NCI-H2107 (cell line): ENCODE data around the gene HGFAC.

ENCODE experiments used
- DNase-seq: peaks from one replicate; lab custom pipeline; 2025; lab: John Stamatoyannopoulos, UW

Gene HGFAC

DNA sequence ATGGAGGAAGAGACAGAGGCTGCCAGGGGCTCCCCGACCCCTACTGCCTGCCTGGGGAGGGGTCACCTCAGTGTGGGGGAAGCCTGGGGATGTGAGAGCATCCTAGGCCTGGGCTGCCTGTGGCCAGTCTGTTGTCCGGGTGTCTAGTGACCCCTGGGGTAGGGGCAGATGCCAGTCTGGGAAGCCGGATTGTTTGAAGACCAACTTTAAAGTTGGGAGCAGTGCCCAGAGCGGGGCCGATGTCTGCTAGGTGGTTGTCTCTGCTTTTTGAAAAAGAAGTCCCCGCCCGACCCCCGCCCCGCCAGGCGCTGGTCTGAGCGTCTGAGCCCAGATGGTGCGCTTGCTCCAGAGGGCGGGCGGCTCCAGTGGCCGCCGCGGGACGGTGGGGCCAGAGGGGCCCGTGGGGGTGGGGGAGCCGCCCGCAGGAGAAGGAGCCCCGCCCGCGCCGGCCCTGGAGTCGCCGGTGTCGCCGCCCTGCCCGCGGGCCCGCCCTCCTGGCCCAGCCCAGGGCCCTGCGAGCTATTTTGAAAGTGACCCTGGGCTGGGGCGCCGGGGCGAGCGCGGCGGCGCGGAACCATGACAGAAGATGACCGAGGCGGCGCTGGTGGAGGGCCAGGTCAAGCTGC, 21.1 kb downstream of the HGFAC start, which contains the start of gene DOK7:
DOK7 (plus strand) TSS at position 517 of the 626 bp plus-strand sequence; CDS start at position 587, 70 bp downstream.
- no peak for DNase-seq

DNA sequence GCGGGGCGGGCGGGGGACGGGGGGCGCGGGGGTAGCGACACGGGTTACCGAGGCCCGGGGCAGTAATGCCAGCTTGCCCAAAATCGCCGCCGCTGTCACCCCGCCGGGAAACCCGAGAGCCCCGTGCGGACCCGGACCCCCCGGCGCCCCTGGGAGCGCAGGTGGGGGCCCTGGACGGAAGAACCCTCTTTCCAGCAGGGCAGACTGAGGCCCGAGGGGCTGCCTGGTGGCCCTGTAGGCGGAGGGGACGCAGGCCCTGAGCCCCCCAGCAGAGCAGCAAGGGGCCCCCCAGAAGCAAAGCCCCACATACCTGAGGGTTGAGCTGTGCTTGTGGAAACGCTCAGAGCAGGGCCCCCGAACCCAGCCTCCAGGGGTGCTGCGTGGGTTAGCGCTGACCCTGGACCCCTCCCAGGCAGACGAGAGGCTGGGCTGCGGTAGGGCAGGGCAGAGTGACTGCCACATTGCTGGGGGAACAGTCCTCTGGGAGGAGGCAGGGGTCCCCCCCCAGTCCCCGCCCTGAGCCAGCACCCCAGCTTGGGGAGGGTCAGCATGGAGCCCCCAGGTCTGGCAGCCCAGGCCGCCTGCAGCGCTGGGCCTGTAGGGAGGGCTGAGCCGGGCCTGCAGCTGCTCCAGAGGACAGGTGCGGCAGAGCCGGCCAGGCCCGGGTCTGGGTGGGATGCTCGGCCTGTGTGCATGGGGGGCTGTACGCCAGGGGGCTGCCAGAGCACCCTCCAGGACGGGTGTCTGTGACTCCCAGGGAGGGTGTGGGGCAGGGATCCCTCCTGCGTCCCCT, 22.0 kb downstream of the HGFAC start:
- DNase-seq = no peak

DNA sequence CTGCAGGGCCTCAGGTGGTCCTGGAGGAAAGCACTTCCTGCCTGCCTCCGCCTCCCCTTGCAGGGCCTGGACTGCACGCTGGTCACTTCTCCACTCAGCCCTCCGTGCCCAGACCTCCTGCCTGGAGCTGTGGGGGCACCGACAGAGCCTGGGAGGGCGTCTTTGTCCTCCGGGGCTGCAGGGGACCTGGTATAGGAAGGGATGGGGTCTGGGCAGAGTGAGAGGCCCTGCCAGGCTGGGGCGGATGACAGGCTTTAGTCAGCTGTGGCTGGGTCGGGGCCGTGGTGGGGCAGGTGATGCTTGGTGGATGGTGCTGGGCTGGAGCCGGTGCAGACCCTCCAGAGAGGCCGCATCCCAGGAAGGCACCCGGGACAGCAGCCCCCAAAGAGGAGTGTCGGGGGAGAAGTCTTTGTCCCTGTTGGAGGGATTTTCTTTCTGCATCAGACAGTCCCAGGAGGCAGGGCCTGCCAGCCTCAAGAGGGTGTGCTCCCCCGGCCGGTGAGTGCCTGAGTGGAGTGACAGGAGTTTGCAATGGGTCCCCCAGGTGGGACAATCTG, 22.7 kb downstream of the HGFAC start:
- DNase-seq = no peak

DNA sequence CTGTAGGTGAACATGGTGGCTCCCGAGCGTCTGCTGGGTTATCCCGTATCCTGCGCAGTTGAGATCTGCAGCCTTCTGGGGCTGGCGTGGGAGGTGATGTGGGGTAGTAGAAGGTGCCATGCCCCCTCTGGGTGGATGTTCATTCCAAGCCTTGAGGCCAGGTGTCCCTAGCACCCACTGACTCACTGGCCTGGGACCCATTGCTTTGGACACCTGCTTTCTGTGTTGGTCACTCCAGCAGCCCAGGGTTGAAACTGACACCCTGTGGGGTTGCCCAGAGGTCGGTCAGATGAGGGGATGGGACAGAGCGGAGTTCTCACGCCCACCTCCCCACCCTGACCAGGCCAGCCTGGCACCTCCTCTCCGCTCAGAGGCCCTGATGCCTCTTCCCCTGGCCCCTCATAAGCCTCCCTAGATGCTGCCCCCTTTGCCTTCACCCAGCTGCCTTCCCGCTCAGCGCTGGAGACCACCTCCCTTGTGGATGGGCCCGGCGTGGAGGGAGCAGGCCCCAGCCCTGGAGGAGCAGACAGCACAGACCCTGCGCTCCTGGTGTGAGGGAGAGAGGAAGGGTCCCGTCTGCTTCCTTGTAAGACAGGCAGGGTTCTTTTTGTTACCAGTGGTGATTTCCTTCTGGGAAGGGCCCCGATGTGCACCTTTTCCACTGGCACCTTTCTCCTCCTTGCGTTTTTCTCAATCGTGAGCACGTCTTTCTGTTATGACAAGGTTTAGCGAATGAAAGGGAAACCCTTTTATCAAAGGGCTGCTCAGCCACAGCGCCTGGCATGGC, 23.3 kb downstream of the HGFAC start:
- no peak for DNase-seq

DNA sequence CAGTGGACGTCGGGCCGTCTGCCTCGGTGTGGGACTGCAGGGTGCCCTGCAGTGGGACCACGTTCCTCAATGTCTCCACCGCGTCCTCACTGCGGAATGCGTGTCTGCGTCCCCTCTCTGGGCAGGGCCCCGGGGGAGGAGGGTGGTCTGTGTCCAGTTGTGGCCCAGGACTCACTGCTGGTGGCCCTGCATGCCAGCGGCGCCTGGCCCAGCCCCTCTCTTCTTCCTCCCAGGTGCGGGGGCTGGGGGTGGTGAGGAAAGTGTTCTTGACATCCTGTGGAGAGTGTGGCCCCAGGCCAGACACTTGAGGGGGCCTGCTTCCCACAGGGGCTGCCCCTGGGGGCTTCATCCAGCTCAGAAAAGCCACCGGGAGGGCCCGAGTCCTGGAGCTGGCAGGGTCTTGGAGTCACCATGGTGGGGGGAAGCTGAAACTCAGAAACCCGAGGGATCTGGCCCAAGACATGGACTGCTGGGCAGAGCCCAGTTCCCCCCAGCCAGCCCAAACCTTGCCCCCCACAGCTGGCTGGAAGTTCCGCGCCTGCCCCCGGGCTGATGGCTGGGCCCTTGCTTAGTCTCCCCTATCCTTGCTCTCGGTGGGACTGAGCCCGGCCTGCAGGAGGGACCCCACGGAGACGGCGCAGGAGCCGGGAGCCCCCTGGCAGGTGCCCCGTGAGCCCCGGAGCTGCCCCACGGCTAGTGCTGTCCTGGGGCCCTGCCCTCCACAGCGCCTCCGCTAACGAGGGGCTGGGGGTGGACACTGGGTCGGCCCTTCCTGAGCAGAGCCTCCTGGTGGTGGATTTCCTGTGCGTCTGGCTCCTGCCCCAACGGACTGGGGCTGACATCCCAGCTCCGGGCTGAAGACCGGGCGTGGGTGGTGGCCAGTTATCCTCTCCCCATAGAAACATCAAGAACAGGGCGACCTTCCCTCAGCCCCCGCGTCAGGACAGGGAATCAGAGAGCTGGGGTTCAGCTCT, 24.2 kb downstream of the HGFAC start:
- DNase-seq = no peak

DNA sequence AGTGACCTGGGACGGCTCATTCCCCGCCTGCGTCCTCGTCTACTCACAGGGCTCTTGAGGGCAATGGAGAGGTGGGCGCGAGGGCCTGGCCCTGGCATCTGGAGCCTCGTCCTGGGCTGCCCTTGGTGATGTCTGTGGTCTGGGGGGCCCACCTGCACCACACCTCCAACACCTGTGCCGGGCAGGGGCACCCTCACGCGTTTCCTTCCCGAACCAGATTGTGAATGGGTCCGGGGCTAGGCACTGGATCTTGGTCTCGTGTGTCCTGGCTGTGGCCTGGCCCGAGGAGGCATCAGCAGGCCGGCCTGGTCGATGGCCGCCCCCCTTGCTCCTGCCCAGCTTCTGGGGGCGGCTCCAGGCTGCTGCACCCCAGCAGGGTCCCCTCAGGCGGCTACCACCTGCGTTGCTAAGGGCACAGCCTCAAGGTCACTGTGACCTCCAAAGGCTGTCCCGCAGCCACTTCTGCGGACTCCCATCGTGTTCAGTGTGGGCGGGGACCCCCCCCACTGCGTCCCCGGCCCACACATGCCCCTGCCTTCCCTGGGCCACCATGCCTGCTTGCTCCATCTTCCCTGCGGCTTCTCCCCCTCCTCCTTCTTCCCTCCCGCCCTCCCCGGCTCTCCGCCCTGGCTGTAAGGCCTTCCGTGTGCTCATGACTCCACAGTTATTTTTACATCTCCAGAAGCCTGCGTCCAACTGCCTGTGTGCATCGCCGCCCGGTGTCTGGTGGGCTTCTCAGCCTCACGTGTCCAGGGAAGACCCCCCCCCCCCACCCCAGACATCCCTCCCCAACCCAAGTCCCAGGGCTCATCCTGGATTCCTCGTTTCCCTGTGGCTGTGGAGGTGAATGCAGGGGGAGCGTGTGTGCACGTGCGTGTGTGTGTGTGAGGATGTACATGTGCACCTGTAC, 25.2 kb downstream of the HGFAC start:
- no peak for DNase-seq

DNA sequence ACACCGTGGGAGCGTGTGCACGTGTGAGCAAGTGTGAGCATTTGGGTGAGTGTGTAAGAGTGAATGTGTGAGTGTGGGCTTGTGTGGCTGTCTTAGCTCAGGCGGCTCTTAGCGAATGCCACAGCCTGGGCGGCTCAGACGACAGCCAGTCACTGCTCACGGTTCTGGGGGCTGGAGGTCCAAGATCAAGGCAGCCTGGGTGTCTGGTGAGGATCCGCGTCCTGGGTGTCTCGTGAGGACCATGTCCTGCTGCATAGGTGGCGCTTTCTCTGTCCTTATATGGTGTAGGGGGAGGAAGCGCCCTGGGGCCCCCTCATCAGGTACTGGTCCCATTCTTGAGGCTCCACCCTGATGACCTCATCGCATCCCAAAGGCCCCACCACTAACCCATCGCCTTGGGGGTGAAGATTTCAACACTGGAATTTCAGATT, 25.8 kb downstream of the HGFAC start:
- no peak for DNase-seq

DNA sequence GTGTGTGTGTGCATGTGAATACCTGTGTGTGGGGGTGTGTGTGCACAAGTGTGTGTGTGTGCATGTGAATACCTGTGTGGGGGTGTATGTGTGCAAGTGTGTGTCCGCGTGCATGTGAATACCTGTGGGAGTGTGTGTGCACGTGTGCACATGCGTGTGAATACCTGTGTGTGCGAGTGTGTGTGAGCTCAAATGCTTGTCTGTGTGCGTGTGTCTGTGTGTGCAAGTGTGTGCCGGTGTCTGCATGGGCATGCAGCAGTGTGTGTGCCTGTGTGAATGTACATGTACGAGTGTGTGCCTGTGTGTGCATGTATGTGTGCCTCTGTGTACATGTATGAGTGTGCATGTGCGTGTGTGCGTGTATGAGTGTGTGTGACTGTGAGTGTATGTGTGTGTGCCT, 26.4 kb downstream of the HGFAC start:
- DNase-seq = no peak

DNA sequence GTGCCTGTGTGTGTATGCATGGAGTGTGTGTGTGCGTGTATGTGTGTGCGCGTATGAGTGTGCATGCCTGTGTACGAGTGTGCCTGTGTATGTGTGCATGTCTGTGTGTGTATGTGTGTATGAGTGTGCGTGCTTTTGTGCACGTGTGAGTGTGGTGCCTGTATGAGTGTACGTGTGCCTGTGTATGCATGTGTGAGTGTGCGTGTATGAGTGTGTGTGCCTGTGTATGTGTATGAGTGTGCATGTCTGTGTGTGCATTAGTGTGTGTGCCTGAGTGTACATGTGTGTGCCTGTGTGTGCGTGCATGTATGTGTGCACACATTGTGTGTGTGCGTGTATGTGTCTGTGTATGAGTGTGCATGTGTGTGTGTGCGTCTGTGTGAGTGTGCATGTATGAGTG, 27.0 kb downstream of the HGFAC start:
- no peak for DNase-seq

DNA sequence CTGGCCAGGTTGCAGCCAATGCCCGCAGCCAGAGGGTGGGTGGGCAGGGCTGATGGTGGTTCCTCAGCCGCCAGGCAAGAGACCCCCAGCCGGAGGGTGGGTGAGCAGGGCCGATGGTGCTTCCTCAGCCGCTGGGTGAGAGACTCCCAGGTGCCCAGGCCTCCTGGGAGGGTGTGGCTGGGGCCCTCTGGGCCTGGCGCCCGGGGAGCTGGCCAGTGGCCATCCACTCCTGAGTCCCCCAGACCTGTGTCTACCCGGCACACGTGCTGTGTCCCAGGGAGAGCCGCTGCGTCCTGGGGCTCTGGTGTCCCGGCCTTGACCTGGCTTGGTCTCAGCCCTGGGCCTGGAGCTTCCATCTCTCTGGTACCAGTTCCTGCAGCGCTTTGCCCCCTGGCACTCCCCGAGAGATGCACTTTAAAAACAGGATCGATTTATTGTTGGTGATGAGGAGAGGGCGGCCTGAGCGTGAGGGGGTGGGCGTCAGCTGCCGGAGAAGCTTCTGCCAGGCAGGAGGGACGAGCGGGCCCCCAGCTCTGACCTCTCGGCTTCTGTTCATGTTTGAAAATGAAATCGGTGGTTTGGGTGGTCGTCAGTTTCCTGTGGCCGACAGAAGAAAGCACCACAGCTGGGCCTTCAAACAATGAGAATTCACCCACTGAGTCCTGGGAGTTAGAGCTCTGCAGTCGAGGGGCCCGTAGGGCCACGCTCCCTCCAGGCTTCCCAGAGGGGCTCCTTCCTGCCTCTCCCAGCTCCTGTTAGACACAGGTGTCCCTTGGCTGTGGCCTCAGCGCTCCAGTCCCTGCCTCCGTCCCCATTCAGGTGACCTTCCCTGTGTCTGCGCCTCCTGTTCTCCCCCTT, 27.8 kb downstream of the HGFAC start:
- no peak for DNase-seq

DNA sequence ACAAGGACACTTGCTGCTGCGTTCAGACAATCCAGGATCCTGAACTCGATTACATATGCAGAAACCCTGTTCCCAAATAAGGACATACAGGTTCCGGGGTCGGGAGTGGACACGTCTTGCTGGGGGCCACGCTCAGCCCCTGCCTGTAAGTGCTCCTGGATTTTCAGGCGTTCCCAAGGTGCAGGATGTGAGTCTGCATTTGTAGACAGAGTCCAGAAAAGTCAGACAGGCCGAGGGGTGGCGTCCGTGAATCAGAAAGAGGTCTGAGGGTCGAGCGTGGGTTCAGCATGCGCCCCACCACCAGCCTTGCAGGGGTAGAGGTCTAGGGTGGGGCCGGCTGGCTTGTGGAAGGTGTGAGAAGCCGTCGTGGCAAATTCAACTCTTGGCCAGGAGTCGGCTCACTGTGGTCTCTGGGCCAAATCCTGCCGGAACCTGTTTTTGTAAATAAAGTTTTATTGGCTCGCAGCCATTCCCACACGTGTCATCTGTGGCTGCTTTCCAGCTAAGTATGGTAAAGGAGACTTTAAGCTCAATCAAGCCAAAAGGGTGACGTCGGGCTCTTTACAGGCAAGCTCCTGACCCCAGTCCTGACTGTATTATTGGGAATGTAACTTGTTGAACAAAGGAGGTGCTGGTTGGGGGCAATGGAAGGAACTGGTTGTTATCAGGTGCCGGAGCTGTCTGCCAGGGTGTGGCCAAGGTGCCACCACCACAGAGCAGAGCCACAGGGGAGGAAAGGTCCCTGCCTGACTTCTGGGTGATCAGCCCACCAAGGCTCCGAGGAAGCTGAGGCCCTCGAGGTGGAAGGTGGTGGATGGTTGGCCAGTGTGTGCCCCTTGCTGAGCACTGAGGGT, 28.7 kb downstream of the HGFAC start:
- DNase-seq = no peak

DNA sequence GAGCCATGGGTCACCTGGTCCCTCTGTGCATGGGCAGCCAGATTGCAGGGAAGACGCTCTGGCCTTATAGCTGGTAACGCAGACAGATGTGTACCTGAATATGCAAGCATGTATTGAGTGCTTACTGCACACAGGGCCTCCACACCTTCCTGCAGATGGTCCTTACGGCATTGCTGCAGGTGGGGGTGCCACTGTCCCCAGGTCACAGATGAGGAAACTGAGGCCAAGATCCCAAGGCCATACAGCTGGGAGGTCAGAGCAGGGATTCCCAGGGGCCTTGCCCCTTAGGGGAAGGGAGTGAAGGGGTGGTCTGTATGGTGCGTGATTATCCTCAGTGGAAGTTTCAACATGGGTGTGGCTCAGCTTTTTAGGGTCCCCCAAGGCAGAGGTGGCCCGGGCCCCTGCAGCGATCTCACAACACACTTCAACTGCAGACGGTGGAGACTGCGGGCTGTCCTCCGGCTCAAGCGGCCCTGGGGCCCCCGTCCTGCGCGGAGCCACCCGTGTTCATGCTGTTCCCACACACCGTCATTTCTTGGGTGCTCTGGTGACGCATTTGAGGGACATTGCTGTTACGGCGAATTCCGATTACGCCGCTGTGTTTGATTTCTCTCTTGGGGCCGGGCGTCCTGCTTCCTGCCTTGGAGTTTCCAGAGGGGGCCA, 29.5 kb downstream of the HGFAC start:
- DNase-seq = no peak

DNA sequence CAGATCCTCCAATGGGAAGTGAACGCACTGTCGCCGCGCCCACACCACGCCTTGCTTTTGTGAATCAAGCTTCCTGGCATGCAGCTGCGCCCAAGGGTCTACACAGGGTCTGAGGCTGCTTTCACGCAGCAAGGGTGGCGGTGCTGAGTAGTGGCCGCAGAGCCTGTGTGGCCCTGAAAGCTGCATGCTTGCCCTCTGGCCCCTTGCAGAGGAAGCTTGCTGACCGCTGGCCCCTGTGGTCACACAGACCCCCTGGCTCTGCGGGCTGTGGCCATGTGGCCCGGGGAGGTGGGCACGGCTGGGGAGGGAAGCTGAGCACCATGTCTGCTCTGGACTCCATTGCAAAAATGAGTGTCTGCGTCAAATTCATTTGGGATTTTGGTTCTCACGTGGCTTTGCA, 30.1 kb downstream of the HGFAC start:
- no peak for DNase-seq

DNA sequence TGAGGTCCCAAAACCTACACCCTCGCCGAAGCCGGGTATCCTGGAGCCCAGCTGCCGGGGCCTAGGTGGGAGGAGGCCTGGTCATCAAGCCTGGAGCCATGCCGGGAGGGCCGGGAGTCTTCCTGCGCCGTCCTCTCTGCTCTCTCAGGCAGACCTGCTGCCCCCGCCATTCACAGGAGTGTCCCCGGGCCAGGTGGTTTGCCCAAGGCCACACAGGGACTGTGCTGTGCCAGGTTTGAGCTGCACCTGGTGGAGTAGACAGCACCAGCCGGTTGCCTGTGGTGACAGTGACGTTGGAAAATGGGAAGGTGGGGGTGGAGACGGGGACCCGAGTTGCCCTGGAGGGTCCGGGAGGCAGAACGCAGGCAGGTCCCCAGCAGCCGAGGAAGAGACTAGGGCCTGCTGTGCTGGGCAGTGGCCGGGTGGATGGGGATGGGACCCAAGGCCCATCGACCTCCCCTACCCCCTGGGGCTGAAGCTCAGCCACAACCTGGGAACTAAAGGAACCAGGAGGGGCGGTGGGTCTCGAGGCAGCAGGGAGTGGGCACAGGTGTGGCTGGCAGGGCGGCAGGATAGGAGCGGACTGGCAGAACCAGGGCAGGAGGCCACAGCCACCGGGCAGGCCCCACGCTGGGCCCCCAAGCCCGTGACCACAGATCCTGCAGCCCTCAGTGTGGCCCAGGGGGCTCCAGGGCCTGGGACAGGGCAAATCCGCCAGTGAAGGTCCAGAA, 30.8 kb downstream of the HGFAC start:
- peak; percentile 42 for DNase-seq

DNA sequence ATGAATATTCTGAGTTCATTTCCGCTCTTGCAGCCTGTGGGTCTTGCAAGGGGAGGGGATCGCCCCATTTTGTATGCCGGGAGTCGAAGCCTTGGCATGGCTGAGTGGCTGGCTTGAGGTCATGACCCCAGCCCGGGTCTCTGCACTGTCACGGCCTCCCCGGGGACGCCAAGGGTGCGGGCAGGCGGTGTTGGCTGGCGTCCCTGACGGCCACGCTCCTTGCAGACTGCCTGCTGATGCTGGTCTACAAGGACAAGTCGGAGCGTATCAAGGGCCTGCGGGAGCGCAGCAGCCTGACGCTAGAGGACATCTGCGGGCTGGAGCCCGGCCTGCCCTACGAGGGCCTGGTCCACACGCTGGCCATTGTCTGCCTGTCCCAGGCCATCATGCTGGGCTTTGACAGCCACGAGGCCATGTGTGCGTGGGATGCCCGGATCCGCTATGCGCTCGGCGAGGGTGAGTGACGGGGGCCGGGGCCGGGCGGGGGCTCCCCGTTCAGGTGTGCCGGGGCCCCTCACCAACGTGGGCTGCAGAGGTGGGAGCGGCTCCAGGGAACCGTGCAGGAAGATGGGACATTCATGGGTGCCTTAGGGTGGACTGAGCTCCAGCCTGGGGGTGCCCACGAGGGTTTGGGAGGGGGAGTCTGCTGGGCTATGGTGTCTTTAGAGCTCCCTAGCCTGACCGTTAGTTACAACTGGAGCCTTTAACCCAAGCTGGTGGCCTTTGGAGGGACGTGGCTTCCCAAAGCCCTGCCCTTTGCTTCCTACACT, 31.6 kb downstream of the HGFAC start:
- DNase-seq = no peak
